Stimulated activated CD8-positive, alpha-beta memory T cell treated with anti-CD3 and anti-CD28 coated beads, Interleukin-12 subunit alpha, Interleukin-12 subunit beta, amount 100 ng/mL, for 24 hours (primary cell): ENCODE data around the gene TTC23.
"Not testable (repeated sequence)": the region's sequence is repeated elsewhere in the genome, so short reads cannot be mapped to it uniquely, and the experiment has no call there.

Experiments used
- DNase-seq: peaks from one replicate; pipeline ENCODE4 v3.0.0-alpha.2; 2020; ENCODE audit errors: extremely low read depth

Gene TTC23

DNA sequence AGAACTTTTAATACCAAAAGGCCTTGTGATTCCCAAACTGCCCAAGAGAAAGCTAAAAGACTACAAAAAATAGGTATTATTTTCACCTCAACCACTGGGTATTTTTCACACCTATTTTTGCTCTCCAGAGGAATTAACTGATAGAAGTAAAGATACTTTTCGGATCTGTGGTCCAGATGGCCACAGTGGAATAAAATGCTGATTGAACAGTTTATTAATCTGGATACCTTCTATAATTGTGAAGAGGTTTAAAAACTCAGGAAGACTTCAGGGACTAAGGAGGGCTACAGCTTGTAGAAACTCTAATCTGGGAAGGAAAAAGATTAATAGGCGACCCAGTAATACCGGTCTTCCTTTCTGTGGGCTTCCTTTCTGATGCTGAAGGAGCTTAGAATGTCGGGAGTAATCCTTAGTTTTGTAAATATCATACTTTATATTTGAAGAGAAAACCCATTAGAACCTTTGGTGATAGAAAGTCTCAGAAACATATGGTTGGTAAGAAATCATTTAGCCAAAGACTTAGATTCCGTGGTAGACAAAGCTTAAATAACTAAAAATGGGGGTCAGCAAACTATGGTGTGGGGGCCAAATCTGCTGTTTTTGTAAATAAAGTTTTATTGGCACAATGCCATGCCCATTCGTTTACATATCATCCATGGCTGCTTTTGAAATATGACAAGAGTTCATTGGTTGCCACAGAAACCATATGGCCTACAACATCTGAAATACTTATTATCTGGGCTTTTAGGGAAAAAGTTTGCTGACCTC is 47.8 kb downstream of the TTC23 start:
- no peak for DNase-seq

- DNase-seq = no peak
Measured at GRCh38 chr15:99197856-99198255, 51.5 kb downstream of the TTC23 start.

- DNase-seq = not testable (repeated sequence)
Measured at GRCh38 chr15:99192181-99192580, 57.2 kb downstream of the TTC23 start.

DNA sequence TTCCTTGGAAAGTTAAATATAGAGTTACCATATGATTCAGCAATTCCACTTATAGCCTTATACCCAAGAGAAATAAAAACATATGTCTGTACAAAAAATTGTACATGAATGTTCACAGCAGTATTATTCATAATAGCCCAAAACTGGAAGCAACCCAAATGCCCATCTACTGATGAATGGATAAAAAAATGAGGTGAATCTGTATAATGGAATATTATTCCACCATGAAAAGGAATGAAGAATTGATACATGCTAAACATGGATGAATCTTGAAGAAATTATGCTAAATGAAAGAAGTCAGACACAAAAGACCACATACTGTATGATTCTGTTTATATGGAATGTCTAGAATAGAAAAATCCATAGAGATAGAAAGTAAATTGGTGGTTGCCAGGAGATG is 61.4 kb downstream of the TTC23 start:
- no peak for DNase-seq

DNA sequence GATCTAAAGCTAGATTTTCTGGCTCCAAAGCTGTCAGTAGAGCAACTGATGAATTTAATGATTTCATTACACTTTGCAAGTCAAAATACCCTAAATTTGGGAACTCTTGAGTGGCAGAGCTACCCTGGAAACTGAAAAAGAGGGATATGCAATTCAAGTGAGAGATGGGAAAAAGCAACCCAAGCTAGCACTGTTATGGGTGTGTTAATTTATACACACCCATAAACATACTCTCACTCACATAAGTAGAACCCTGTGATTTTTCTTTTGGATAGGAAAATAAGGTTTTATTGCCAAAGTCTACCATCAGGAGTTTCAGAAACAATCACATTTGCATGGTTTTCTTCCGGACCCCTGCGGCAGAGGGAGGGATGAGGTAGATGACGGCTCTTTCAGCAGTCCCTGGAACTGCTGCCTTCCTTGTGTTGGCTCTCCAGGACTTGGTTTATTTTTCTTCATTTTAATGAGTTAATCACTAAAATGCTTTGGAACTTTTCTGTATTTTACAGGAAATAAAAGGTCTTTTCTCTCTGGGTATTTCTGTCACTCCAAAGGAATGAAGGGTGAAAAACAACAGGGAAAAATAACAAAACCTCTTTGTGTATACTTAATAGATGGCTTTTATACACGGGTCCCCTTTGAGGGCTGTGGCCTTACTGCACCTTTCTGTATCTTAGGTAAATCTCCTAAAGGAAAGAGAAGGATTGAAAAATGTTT is 63.8 kb downstream of the TTC23 start:
- no peak for DNase-seq

- no peak for DNase-seq
Measured at GRCh38 chr15:99182791-99183190, 66.6 kb downstream of the TTC23 start.

GRCh38 chr15:99181545-99181971 is 67.8 kb downstream of the TTC23 start:
- DNase-seq = no peak

DNA sequence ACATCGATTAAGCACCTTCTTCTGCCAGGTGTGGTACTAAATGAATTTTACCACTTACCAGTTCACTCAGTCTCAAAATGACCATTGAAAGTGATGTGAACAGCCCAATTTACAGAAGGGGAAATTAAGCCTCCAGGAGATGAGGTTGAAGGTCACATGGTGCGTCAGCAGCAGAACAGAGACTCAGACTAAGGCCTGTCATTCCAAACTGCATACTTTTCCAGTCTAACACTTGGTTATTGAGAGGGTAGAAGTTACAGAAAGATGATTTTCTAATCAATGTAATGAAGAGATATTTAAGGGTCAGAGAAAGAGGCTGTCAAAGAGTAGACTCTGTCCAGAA is 68.4 kb downstream of the TTC23 start:
- no peak for DNase-seq

DNA sequence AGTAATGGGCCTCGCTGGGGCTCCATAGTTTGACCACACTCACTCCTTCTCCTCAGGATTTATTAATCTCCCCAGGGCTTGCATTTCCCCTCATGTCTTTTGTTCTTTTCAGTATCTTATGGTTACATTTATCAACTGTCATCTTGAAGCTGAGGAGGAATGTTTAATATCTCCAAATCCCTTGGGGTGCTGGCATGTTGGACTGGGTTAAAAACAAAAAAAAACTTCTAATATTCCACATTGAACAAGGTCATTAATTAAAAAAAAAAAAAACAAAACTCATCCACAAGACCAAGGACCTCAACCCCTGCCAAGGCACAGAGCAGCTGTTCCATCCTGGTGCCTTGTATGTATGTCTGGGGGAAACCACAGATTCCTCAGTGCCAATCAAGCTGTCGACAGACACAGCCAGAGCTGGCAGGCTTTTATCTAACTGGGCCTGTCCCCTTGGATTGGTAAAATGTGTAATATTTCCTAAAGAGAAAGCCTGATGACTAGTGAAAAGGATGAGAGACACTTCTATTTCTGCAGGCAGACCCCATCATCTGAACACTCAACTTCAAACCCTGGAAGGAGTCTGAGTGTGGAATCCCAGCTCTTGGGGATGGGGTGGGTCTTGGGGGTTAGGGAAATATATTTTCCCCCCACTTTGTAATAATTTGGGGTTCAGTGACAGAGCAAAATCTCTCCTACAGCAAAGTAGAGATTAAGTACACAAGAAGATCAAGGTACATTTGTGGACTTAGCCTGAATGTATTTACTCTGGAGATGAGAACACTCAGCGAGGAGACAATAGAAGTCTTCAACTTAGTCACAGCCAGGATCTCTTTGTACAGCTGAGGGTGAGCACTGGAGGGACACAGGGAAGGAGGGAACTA is 69.1 kb downstream of the TTC23 start:
- no peak for DNase-seq

GRCh38 chr15:99177679-99178078 is 71.7 kb downstream of the TTC23 start:
- DNase-seq = no peak

DNA sequence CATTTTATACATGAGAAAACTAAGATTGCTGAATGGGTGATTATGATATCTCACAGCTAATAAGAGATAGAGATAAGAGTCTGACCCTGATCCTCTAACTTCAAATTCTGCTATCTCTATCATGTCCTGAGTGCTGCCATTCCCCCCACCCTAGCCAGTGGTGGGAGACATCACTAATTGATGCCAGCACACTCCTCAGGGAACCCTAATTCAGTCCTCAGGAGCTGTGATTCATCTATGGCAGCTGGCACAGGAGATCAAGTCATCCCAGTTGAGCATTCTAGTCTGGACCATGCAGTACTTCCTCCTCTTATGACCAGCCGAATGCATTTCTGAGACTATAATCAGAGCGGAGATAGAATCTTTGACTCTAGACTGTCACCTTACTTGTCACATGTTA is 72.6 kb downstream of the TTC23 start:
- no peak for DNase-seq

GRCh38 chr15:99174567-99175395 is 74.6 kb downstream of the TTC23 start:
- no peak for DNase-seq

DNA sequence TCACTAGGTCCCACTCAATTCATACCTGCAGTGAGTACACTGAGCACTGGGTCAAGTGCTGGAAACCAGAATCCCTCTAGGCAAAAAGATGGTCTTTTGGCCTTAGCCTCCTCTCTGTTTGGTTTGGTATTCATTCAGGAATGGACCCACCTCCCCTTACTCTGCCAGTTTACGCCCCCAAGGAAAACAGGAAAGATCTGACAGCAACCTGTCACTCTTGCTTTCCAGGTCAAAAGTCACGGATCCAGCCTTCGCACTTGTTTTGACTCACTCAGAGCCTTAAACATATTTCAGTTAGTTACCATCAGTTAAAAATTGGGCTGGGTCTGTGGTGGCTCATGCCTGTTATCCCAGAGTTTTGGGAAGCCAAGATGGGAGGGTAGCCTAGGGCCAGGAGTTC is 76.4 kb downstream of the TTC23 start:
- no peak for DNase-seq

DNA sequence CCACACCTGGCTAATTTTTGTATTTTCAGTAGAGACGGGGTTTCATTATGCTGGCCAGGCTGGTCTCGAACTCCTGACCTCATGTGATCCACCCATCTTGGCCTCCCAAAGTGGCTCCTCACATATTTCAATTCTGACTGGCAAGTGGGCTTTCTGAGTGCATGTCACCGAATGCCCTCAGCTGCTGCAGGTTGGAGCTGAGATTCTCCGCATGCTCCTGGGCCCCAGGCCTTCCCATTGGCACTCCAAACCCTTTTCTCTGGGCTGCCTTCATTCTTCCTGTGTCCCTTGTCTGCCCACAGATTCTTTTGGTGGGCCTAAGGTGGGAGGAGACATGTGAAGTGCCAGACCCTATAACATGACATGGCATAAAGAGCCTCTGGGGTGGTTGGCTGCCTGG is 77.2 kb downstream of the TTC23 start:
- no peak for DNase-seq

GRCh38 chr15:99170476-99171065 is 78.8 kb downstream of the TTC23 start:
- no peak for DNase-seq

GRCh38 chr15:99169769-99170311 is 79.5 kb downstream of the TTC23 start:
- DNase-seq = no peak

- no peak for DNase-seq
Measured at GRCh38 chr15:99168601-99169580, 80.5 kb downstream of the TTC23 start.

DNA sequence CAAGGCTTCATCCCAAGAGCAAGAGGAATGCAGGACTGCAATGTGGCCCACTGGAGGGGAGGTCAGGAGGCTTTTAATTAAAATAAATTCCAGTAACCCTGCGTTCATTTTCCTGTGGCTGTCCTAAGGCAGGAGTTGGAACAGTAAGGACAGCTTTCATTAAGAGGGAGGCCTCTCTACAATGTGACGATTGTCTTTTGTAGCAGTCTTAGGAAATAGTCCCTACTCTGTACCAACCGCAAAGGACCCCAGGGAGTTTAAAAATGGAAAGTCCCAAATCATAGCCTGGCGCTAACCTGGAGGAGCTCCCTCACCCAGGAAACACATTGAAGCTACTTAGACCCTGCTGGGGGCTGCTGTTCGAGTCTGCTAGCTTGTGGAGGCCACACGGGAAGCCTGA is 81.7 kb downstream of the TTC23 start:
- DNase-seq = no peak

DNA sequence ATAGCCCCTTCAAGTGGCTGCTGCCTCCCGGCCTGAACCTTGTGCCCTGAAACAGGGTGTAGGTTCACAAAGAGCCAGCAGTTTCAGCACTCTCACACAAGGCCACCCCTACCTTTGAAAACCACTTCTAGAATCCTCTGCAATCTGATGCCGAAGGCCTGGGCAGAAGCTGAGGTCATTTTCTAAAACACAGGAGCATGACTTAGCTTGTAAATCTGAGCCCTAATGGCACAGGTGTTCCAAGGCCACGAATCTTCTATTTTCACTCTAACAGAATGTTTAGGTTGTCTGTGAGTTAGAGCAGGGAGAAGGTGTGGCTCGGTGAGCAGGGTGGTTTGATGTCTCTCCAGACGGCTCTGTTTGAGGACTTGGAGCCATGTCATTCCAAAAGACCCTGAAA is 82.2 kb downstream of the TTC23 start:
- DNase-seq = no peak
